Neural progenitor cell (in vitro differentiated cells): ENCODE results near the gene HMG20A.

Experiments used
- CTCF ChIP-seq: fragments of 200-600 bp; sonication (generic); IDR thresholded peaks from 2 replicates; pipeline ENCODE4 v1.5.1; 2017; ENCODE audit warnings: antibody characterized with exemption, mild to moderate bottlenecking
- EZH2 ChIP-seq: fragments of 200-600 bp; sonication (generic); IDR thresholded peaks from 2 replicates; pipeline ENCODE4 v1.6.1; 2017; ENCODE audit warnings: antibody characterized with exemption, mild to moderate bottlenecking, moderate library complexity
- EZH2phosphoT487 ChIP-seq: fragments of 200-600 bp; sonication (generic); IDR thresholded peaks from 2 replicates; pipeline ENCODE4 v1.6.1; 2017; ENCODE audit warnings: antibody characterized with exemption

- TF ChIP-seq EZH2phosphoT487 (no peak), CTCF (no peak), EZH2 (no peak)
Measured at GRCh38 chr15:77413699-77414349, 6.9 kb upstream of the HMG20A start.
